ENCODE measurements around the gene EGFR.

Gene EGFR

GRCh38 chr7:55234408-55234807 lies 215.6 kb downstream of the EGFR start:
- no peak for DNase-seq

GRCh38 chr7:55235115-55235514 lies 216.3 kb downstream of the EGFR start:
- DNase-seq = no peak

GRCh38 chr7:55235801-55236200 lies 217.0 kb downstream of the EGFR start:
- no peak for DNase-seq

GRCh38 chr7:55236476-55236875 lies 217.7 kb downstream of the EGFR start:
- no peak for DNase-seq

GRCh38 chr7:55237156-55237893 lies 218.5 kb downstream of the EGFR start:
- no peak for DNase-seq

GRCh38 chr7:55239406-55239805 lies 220.6 kb downstream of the EGFR start:
- DNase-seq = no peak

- DNase-seq = no peak
Measured at GRCh38 chr7:55240418-55241142, 221.8 kb downstream of the EGFR start.

GRCh38 chr7:55241958-55242357 lies 223.1 kb downstream of the EGFR start:
- DNase-seq = no peak

- no peak for DNase-seq
Measured at GRCh38 chr7:55242613-55243012, 223.8 kb downstream of the EGFR start.

- DNase-seq = no peak
Measured at GRCh38 chr7:55244006-55244745, 225.4 kb downstream of the EGFR start.

GRCh38 chr7:55245271-55245723 lies 226.5 kb downstream of the EGFR start:
- no peak for DNase-seq

GRCh38 chr7:55246171-55246570 lies 227.4 kb downstream of the EGFR start:
- no peak for DNase-seq

- DNase-seq = no peak
Measured at GRCh38 chr7:55247428-55247827, 228.6 kb downstream of the EGFR start.

GRCh38 chr7:55248526-55248925 lies 229.7 kb downstream of the EGFR start:
- no peak for DNase-seq

GRCh38 chr7:55249332-55249731 lies 230.5 kb downstream of the EGFR start:
- no peak for DNase-seq

- DNase-seq = no peak
Measured at GRCh38 chr7:55250313-55250712, 231.5 kb downstream of the EGFR start.

- DNase-seq = no peak
Measured at GRCh38 chr7:55251313-55251712, 232.5 kb downstream of the EGFR start.

- DNase-seq = no peak
Measured at GRCh38 chr7:55251911-55252310, 233.1 kb downstream of the EGFR start.

- DNase-seq = no peak
Measured at GRCh38 chr7:55252386-55252785, 233.6 kb downstream of the EGFR start.

GRCh38 chr7:55253188-55253587 lies 234.4 kb downstream of the EGFR start:
- DNase-seq = no peak

- DNase-seq = no peak
Measured at GRCh38 chr7:55254242-55254595, 235.4 kb downstream of the EGFR start.

GRCh38 chr7:55254596-55255495 lies 236.0 kb downstream of the EGFR start:
- DNase-seq = peak; percentile 65
